ENCODE results near the gene FRYL.

DNA sequence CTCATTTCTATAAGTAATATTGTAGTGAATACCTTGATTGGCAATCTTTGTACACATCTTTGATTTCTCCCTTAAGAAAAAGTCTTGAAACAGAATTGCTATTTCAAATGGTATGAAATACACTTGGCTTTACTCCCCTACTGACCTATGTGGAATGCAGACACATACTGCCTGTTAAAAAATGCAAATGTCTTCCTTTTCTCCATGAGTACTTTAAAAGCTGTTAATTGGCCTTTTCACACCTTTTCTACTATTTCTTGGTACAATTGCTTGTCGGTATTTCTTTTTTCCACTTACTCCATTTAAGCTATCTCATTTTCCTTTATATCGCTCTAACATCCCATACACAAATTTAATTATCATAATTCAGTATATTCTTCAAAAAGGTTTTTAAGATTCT lies 87.2 kb downstream of the FRYL start:
- TF ChIP-seq, protein P1, sequence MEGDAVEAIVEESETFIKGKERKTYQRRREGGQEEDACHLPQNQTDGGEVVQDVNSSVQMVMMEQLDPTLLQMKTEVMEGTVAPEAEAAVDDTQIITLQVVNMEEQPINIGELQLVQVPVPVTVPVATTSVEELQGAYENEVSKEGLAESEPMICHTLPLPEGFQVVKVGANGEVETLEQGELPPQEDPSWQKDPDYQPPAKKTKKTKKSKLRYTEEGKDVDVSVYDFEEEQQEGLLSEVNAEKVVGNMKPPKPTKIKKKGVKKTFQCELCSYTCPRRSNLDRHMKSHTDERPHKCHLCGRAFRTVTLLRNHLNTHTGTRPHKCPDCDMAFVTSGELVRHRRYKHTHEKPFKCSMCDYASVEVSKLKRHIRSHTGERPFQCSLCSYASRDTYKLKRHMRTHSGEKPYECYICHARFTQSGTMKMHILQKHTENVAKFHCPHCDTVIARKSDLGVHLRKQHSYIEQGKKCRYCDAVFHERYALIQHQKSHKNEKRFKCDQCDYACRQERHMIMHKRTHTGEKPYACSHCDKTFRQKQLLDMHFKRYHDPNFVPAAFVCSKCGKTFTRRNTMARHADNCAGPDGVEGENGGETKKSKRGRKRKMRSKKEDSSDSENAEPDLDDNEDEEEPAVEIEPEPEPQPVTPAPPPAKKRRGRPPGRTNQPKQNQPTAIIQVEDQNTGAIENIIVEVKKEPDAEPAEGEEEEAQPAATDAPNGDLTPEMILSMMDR (conservative IDR thresholded peaks at IDR 0.05; ENCODE audit: low read depth, low read length): no peak
- no peak for TF ChIP-seq EZH2 (IDR thresholded peaks at IDR 0.05; ENCODE audit: borderline replicate concordance, low read depth, low read length, poor library complexity, severe bottlenecking)

Measured in A673 (cell line).